ENCODE measurements around the gene IL13RA1. TPM values are rescaled to one million over a fixed set of nuclear protein-coding genes. Genes with fewer than 3 reads are reported as not detected.

IL13RA1 gene
- total RNA-seq, 1 donor from 2014 or later: 41.8 TPM

- DNase-seq (ENCODE audit: low spot score): no peak
- Mint-ChIP-seq H3K27me3 (ENCODE audit: unreplicated experiment) (no peaks in the 10 kb centered on the region), H3K36me3 (ENCODE audit: low read depth, unreplicated experiment) (peaks cover 10% of the 10 kb centered on the region), H3K9me3 (ENCODE audit: unreplicated experiment) (no peaks in the 10 kb centered on the region), H3K4me3 (ENCODE audit: unreplicated experiment) (no peak overlapping the region), H3K27ac (ENCODE audit: unreplicated experiment) (no peak overlapping the region), H3K4me1 (ENCODE audit: unreplicated experiment) (no peaks in the 10 kb centered on the region)
- TF ChIP-seq, protein P1, sequence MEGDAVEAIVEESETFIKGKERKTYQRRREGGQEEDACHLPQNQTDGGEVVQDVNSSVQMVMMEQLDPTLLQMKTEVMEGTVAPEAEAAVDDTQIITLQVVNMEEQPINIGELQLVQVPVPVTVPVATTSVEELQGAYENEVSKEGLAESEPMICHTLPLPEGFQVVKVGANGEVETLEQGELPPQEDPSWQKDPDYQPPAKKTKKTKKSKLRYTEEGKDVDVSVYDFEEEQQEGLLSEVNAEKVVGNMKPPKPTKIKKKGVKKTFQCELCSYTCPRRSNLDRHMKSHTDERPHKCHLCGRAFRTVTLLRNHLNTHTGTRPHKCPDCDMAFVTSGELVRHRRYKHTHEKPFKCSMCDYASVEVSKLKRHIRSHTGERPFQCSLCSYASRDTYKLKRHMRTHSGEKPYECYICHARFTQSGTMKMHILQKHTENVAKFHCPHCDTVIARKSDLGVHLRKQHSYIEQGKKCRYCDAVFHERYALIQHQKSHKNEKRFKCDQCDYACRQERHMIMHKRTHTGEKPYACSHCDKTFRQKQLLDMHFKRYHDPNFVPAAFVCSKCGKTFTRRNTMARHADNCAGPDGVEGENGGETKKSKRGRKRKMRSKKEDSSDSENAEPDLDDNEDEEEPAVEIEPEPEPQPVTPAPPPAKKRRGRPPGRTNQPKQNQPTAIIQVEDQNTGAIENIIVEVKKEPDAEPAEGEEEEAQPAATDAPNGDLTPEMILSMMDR (IDR thresholded peaks at IDR 0.05; ENCODE audit: unreplicated experiment): no peak
Measured at GRCh38 chrX:118773782-118774181, 46.4 kb downstream of the IL13RA1 start.

DNA sequence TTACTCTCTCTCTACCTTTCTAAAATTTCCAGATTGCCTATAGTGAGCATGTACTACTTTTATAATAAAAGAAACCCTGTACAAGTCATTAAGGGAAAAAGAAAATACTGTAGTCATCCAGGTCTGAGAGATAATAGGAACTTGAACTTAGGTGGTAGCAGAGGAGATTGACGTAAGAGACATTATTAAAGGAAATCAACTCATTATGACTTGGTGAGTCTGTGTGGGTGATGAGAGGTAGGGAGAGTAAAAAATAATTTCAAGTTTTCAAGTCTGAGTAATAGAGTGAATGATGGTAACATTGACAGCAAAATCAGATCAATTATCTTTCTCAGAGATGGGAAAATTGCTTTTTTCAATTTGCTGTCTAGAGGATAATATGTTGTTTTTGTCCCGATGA lies 52.2 kb downstream of the IL13RA1 start:
- no peak for DNase-seq (ENCODE audit: low spot score)
- no peak overlapping the region for H3K4me3 Mint-ChIP-seq (ENCODE audit: unreplicated experiment)
- H3K27ac Mint-ChIP-seq (ENCODE audit: unreplicated experiment): no peak overlapping the region
- H3K9me3 Mint-ChIP-seq (ENCODE audit: unreplicated experiment): no peaks in the 10 kb centered on the region
- TF ChIP-seq, protein P1 (IDR thresholded peaks at IDR 0.05; ENCODE audit: unreplicated experiment): no peak
- H3K4me1 Mint-ChIP-seq (ENCODE audit: unreplicated experiment): no peaks in the 10 kb centered on the region
- peaks cover 7% of the 10 kb centered on the region for H3K36me3 Mint-ChIP-seq (ENCODE audit: low read depth, unreplicated experiment)
- H3K27me3 Mint-ChIP-seq (ENCODE audit: unreplicated experiment): no peaks in the 10 kb centered on the region

- H3K27ac Mint-ChIP-seq (ENCODE audit: unreplicated experiment): no peak overlapping the region
- DNase-seq (ENCODE audit: low spot score): no peak
- no peak overlapping the region for H3K4me3 Mint-ChIP-seq (ENCODE audit: unreplicated experiment)
- peaks cover 3% of the 10 kb centered on the region for H3K36me3 Mint-ChIP-seq (ENCODE audit: low read depth, unreplicated experiment)
- TF ChIP-seq, protein P1 (IDR thresholded peaks at IDR 0.05; ENCODE audit: unreplicated experiment): no peak
- H3K9me3 Mint-ChIP-seq (ENCODE audit: unreplicated experiment): no peaks in the 10 kb centered on the region
- no peaks in the 10 kb centered on the region for H3K4me1 Mint-ChIP-seq (ENCODE audit: unreplicated experiment)
- no peaks in the 10 kb centered on the region for H3K27me3 Mint-ChIP-seq (ENCODE audit: unreplicated experiment)
Measured at GRCh38 chrX:118780509-118780908, 53.1 kb downstream of the IL13RA1 start.

DNA sequence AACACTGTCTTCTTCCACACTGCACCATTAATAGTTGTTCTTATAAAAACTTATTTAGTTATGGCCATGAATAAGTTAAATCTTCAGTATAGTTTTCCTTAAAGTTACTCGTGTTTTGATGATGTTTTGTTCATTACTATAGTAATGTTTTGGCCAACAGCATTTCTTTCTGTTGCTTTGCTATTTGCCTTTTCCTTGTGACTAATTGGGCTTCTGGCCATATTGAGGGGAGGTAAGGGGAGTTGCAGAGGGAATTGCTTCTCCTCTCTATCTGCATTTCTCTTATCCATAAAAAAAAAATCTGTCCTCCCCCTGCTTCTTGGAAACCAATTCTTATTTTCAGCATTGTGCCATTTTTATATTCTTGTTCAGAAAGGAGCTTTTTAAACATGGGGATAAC lies 53.5 kb downstream of the IL13RA1 start:
- Mint-ChIP-seq H3K36me3 (ENCODE audit: low read depth, unreplicated experiment) (no peaks in the 10 kb centered on the region), H3K9me3 (ENCODE audit: unreplicated experiment) (no peaks in the 10 kb centered on the region)

DNA sequence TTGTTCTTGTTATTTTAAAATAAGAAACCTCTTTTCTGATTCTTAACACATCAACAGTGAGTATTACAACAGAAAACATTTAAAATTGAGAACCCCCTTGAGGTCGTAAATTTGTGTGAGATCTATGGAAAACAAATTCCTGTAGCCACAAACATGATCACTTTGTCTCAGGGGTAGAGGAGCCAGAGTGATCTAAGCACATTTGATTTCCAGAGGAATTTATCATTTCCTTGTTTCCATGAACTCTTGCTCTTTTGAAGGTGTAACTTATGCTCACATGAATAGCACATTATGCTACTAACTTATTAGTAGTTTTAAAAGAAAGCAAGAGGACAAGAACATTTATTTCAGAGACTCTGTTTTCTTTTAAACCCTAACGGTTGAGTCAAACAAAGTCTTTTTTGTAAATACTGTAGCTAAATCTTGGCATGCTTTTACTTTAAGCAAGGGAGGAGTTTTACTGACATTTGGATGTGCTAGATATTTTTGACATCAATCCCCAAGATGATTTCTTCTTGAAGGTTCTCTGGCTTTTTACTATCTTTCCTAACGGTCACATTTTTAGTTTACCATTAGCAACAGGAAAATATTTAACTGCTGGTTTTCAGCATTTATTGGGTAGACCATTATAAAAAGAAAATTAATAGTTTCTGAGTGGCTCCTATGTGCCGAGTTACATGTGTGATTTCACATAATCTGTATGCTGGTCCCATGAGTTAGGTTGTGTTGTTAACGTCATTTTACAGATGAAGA lies 68.3 kb downstream of the IL13RA1 start:
- H3K36me3 Mint-ChIP-seq (ENCODE audit: low read depth, unreplicated experiment): no peaks in the 10 kb centered on the region
- no peak for DNase-seq (ENCODE audit: low spot score)
- H3K27ac Mint-ChIP-seq (ENCODE audit: unreplicated experiment): no peak overlapping the region
- no peaks in the 10 kb centered on the region for H3K9me3 Mint-ChIP-seq (ENCODE audit: unreplicated experiment)
- H3K4me3 Mint-ChIP-seq (ENCODE audit: unreplicated experiment): no peak overlapping the region
- TF ChIP-seq, protein P1 (IDR thresholded peaks at IDR 0.05; ENCODE audit: unreplicated experiment): no peak
- H3K27me3 Mint-ChIP-seq (ENCODE audit: unreplicated experiment): no peaks in the 10 kb centered on the region
- H3K4me1 Mint-ChIP-seq (ENCODE audit: unreplicated experiment): peaks cover 2% of the 10 kb centered on the region

More for the DNA sequence above, 53.5 kb downstream of the IL13RA1 start:
- TF ChIP-seq, protein P1 (IDR thresholded peaks at IDR 0.05; ENCODE audit: unreplicated experiment): no peak
- H3K4me1 Mint-ChIP-seq (ENCODE audit: unreplicated experiment): no peaks in the 10 kb centered on the region
- no peaks in the 10 kb centered on the region for H3K27me3 Mint-ChIP-seq (ENCODE audit: unreplicated experiment)
- H3K27ac Mint-ChIP-seq (ENCODE audit: unreplicated experiment): no peak overlapping the region
- H3K4me3 Mint-ChIP-seq (ENCODE audit: unreplicated experiment): no peak overlapping the region
- DNase-seq (ENCODE audit: low spot score): no peak

Data from endothelial cell (in vitro differentiated cells).